H9 (cell line): Measurements from ENCODE around the gene VAMP3. TPM values are rescaled to one million over a fixed set of nuclear protein-coding genes. Genes with fewer than 3 reads are reported as not detected.

ENCODE experiments used
- DNase-seq: peaks from one replicate; pipeline ENCODE4 v3.0.0-alpha.2; 2017
- H2AFZ ChIP-seq: one replicate; pipeline ENCODE4 v1.6.1; 2013; ENCODE audit warnings: mild to moderate bottlenecking, low read length, control low read depth, moderate library complexity
- H2AK5ac ChIP-seq: 2 replicates; pipeline ENCODE4 v1.6.1; 2013; ENCODE audit warnings: low read length, control low read depth, mixed read lengths; ENCODE audit not compliant: insufficient read length
- H2BK120ac ChIP-seq: one replicate; pipeline ENCODE4 v1.6.1; 2013; ENCODE audit warnings: low read depth, mild to moderate bottlenecking, low read length, control low read depth, inconsistent platforms; ENCODE audit not compliant: poor library complexity, severe bottlenecking
- H2BK12ac ChIP-seq: 2 replicates; pipeline ENCODE4 v1.6.1; 2013; ENCODE audit warnings: low read length, control low read depth, mixed read lengths, low read depth; ENCODE audit not compliant: insufficient read length
- H2BK15ac ChIP-seq: 2 replicates; pipeline ENCODE4 v1.6.1; 2013; ENCODE audit warnings: low read depth, low read length, control low read depth
- H2BK20ac ChIP-seq: one replicate; pipeline ENCODE4 v1.6.1; 2013; ENCODE audit warnings: low read depth, mild to moderate bottlenecking, low read length, control low read depth, inconsistent platforms; ENCODE audit not compliant: poor library complexity, severe bottlenecking
- H2BK5ac ChIP-seq: 2 replicates; pipeline ENCODE4 v1.6.1; 2013; ENCODE audit warnings: low read length, control low read depth, mixed read lengths; ENCODE audit not compliant: insufficient read length
- H3K14ac ChIP-seq: 2 replicates; pipeline ENCODE4 v1.6.1; 2013; ENCODE audit warnings: low read length, control low read depth; ENCODE audit not compliant: insufficient read depth
- H3K18ac ChIP-seq: 2 replicates; pipeline ENCODE4 v1.6.1; 2013; ENCODE audit warnings: low read depth, mild to moderate bottlenecking, mixed read lengths, low read length, control low read depth; ENCODE audit not compliant: insufficient read length
- H3K23ac ChIP-seq: 2 replicates; pipeline ENCODE4 v1.6.1; 2013; ENCODE audit warnings: low read length, control low read depth, mixed read lengths, low read depth; ENCODE audit not compliant: insufficient read length
- H3K23me2 ChIP-seq: 2 replicates; pipeline ENCODE4 v1.6.1; 2013; ENCODE audit warnings: low read depth, mild to moderate bottlenecking, mixed read lengths, low read length, control low read depth; ENCODE audit not compliant: insufficient read length, poor library complexity, severe bottlenecking
- H3K27ac ChIP-seq: 2 replicates; pipeline ENCODE4 v1.5.1; 2013; ENCODE audit warnings: low read length, control low read depth, mixed read lengths, low read depth; ENCODE audit not compliant: insufficient read length
- H3K27me3 ChIP-seq: 2 replicates; pipeline ENCODE4 v1.6.1; 2013; ENCODE audit warnings: low read length, control low read depth, inconsistent platforms; ENCODE audit not compliant: insufficient read depth
- H3K4ac ChIP-seq: 2 replicates; pipeline ENCODE4 v1.6.1; 2013; ENCODE audit warnings: low read depth, mild to moderate bottlenecking, control low read depth, inconsistent platforms, low read length, moderate library complexity
- H3K4me1 ChIP-seq: 2 replicates; pipeline ENCODE4 v1.6.1; 2013; ENCODE audit warnings: low read length, control low read depth, inconsistent platforms; ENCODE audit not compliant: insufficient read depth
- H3K4me2 ChIP-seq: 2 replicates; pipeline ENCODE4 v1.6.1; 2013; ENCODE audit warnings: low read length, control low read depth, mixed read lengths; ENCODE audit not compliant: insufficient read length, insufficient read depth
- H3K56ac ChIP-seq: 2 replicates; pipeline ENCODE4 v1.6.1; 2013; ENCODE audit warnings: low read depth, mild to moderate bottlenecking, mixed read lengths, low read length, control low read depth; ENCODE audit not compliant: insufficient read length
- H3K79me1 ChIP-seq: 2 replicates; pipeline ENCODE4 v1.6.1; 2013; ENCODE audit warnings: low read depth, mild to moderate bottlenecking, moderate library complexity, low read length, control low read depth, inconsistent platforms; ENCODE audit not compliant: insufficient read depth, poor library complexity, severe bottlenecking
- H3K79me2 ChIP-seq: 2 replicates; pipeline ENCODE4 v1.6.1; 2013; ENCODE audit warnings: low read length, control low read depth, inconsistent platforms; ENCODE audit not compliant: insufficient read depth
- H3K9ac ChIP-seq: 2 replicates; pipeline ENCODE4 v1.6.1; 2013; ENCODE audit warnings: low read length, control low read depth, mixed read lengths; ENCODE audit not compliant: insufficient read length; ENCODE audit errors: extremely low read depth
- H3K9me3 ChIP-seq: one replicate; pipeline ENCODE4 v1.6.1; 2013; ENCODE audit warnings: low read depth, low read length, inconsistent platforms; ENCODE audit not compliant: control insufficient read depth
- H3T11ph ChIP-seq: one replicate; pipeline ENCODE4 v1.6.1; 2013; ENCODE audit warnings: mild to moderate bottlenecking, low read length, control low read depth, inconsistent platforms
- H4K20me1 ChIP-seq: one replicate; pipeline ENCODE4 v1.6.1; 2013; ENCODE audit not compliant: control insufficient read depth, insufficient read length, insufficient read depth
- H4K5ac ChIP-seq: 2 replicates; pipeline ENCODE4 v1.6.1; 2013; ENCODE audit warnings: low read depth, mild to moderate bottlenecking, mixed read lengths, low read length, control low read depth; ENCODE audit not compliant: insufficient read length
- H4K8ac ChIP-seq: replicated peaks from 2 replicates; pipeline ENCODE4 v1.6.1; 2013; ENCODE audit warnings: low read length, control low read depth, mixed read lengths, low read depth; ENCODE audit not compliant: insufficient read length
- H4K91ac ChIP-seq: 2 replicates; pipeline ENCODE4 v1.6.1; 2013; ENCODE audit warnings: low read depth, mild to moderate bottlenecking, moderate library complexity, mixed read lengths, low read length, control low read depth; ENCODE audit not compliant: insufficient read length
- H3K27ac Mint-ChIP-seq, 3 experiments: 2 replicates in 2 of 3; 3 replicates in 1 of 3; pipeline ENCODE4 v1.8.0; 2020 to 2021; ENCODE audit warnings: mixed read lengths in 3 of 3, mild to moderate bottlenecking in 1 of 3, moderate library complexity in 1 of 3
- H3K27me3 Mint-ChIP-seq: 2 replicates; pipeline ENCODE4 v1.8.0; 2021; ENCODE audit warnings: low read depth, mild to moderate bottlenecking, moderate library complexity, mixed read lengths
- H3K36me3 Mint-ChIP-seq, 3 experiments: 2 replicates in 2 of 3; 3 replicates in 1 of 3; pipeline ENCODE4 v1.8.0; 2020 to 2021; ENCODE audit warnings: low read depth in 3 of 3, mixed read lengths in 3 of 3; ENCODE audit not compliant: insufficient read depth in 1 of 3
- H3K4me1 Mint-ChIP-seq, 2 experiments: 2 replicates each; pipeline ENCODE4 v1.8.0; 2020; ENCODE audit warnings: mixed read lengths in 2 of 2
- H3K4me3 Mint-ChIP-seq, 2 experiments: 2 replicates in 1 of 2; 3 replicates in 1 of 2; pipeline ENCODE4 v1.8.0; 2020 to 2021; ENCODE audit warnings: mild to moderate bottlenecking in 2 of 2, mixed read lengths in 2 of 2, moderate library complexity in 1 of 2
- H3K9me3 Mint-ChIP-seq, 2 experiments: 2 replicates in 1 of 2; 3 replicates in 1 of 2; pipeline ENCODE4 v1.8.0; 2020; ENCODE audit warnings: mild to moderate bottlenecking in 2 of 2, mixed read lengths in 2 of 2, moderate library complexity in 1 of 2
- WGBS: extraction: QIAGEN DNeasy Blood & Tissue Kit; methylation state at CpG from one replicate; pipeline ENCODE4 v1.1.7; 2013; ENCODE audit warnings: missing lambda C conversion rate, low lambda C conversion rate, mixed read lengths; ENCODE audit not compliant: insufficient read length; ENCODE audit errors: extremely low coverage; 5-methylcytosine and 5-hydroxymethylcytosine counted together
- total RNA-seq: library from RNA; stranded (reverse); gene quantifications from 2 replicates; pipeline ENCODE4 v1.2.1, GENCODE V29; 2021
- TF ChIP-seq, protein P1 (sequence below): fragments of 200-600 bp; sonication (generic); conservative IDR thresholded peaks from 3 replicates; pipeline ENCODE4 v1.8.0; 2021; ENCODE audit warnings: antibody characterized with exemption, mild to moderate bottlenecking

The VAMP3 gene
- total RNA-seq, 1 experiment from 2014 or later: 42.9 TPM

DNA sequence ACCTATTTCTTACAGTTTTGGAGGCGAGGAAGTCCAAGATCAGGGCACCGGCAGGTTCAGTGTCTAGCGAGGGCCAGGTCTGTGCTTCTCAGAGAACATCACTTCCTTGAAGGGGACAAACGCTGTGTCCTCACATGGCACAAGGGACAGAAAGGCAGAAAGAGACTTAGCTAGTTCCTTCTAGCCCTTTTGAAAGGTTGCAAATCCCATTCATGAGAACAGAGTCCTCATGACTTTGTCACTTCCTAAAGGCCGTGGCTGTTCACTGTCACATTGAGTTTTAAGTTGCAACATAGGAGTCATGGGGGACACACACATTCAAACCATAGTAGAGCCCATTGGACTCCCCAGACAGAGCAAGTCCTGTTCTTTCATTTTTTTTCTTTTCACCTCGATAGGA lies 40.4 kb downstream of the VAMP3 start:
- H4K91ac ChIP-seq: no peak overlapping the region
- no peak overlapping the region for H3K14ac ChIP-seq
- H2BK12ac ChIP-seq: no peak overlapping the region
- H3K4me1 ChIP-seq: no peaks in the 10 kb centered on the region
- H3K4ac ChIP-seq: no peak overlapping the region
- no peak overlapping the region for H2BK120ac ChIP-seq
- Mint-ChIP-seq H3K4me1 (no peaks in the 10 kb centered on the region), H3K27ac (no peak overlapping the region), H3K27me3 (no peaks in the 10 kb centered on the region; the same call in 1 of the 2 replicates), H3K9me3 (peaks cover 17 to 19% of the 10 kb centered on the region in 2 experiments), H3K4me3 (no peak overlapping the region), H3K36me3 (peaks cover 30 to 37% (median 32%) of the 10 kb centered on the region in 3 experiments)
- H4K20me1 ChIP-seq: no peaks in the 10 kb centered on the region
- no peak overlapping the region for H2AFZ ChIP-seq
- H3T11ph ChIP-seq: no peak overlapping the region
- H3K79me2 ChIP-seq: no peaks in the 10 kb centered on the region
- no peak overlapping the region for H2BK20ac ChIP-seq
- no peak overlapping the region for H3K27ac ChIP-seq
- no peaks in the 10 kb centered on the region for H3K23me2 ChIP-seq
- DNase-seq: no peak
- no peak overlapping the region for H3K4me2 ChIP-seq
- no peak overlapping the region for H3K23ac ChIP-seq
- H2AK5ac ChIP-seq: no peak overlapping the region
- no peak overlapping the region for H2BK15ac ChIP-seq
- TF ChIP-seq, protein P1, sequence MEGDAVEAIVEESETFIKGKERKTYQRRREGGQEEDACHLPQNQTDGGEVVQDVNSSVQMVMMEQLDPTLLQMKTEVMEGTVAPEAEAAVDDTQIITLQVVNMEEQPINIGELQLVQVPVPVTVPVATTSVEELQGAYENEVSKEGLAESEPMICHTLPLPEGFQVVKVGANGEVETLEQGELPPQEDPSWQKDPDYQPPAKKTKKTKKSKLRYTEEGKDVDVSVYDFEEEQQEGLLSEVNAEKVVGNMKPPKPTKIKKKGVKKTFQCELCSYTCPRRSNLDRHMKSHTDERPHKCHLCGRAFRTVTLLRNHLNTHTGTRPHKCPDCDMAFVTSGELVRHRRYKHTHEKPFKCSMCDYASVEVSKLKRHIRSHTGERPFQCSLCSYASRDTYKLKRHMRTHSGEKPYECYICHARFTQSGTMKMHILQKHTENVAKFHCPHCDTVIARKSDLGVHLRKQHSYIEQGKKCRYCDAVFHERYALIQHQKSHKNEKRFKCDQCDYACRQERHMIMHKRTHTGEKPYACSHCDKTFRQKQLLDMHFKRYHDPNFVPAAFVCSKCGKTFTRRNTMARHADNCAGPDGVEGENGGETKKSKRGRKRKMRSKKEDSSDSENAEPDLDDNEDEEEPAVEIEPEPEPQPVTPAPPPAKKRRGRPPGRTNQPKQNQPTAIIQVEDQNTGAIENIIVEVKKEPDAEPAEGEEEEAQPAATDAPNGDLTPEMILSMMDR: no peak
- no peak overlapping the region for H4K8ac ChIP-seq
- no peak overlapping the region for H4K5ac ChIP-seq
- H3K56ac ChIP-seq: no peak overlapping the region
- peaks cover 11% of the 10 kb centered on the region for H3K9me3 ChIP-seq
- H3K18ac ChIP-seq: no peak overlapping the region
- no peaks in the 10 kb centered on the region for H3K79me1 ChIP-seq
- no CpG with 5 or more reads among the region's 6 CpGs for WGBS
- H2BK5ac ChIP-seq: no peak overlapping the region
- no peak overlapping the region for H3K9ac ChIP-seq
- H3K27me3 ChIP-seq: no peaks in the 10 kb centered on the region
